NT2/D1 (cell line): ENCODE data around the gene SNX6.
"Not testable (repeated sequence)": the region's sequence is repeated elsewhere in the genome, so short reads cannot be mapped to it uniquely, and the experiment has no call there.

ENCODE experiments used
- SUZ12 ChIP-seq: IDR thresholded peaks from 2 replicates; pipeline ENCODE4 v1.6.1; 2011; ENCODE audit not compliant: insufficient read length, insufficient read depth; ENCODE audit errors: extremely low read depth
- YY1 ChIP-seq: IDR thresholded peaks from 2 replicates; pipeline ENCODE4 v1.6.1; 2011; ENCODE audit not compliant: insufficient read length, insufficient read depth
- ZNF274 ChIP-seq: IDR thresholded peaks from 2 replicates; pipeline ENCODE4 v1.6.1; 2011; ENCODE audit warnings: mild to moderate bottlenecking, low read depth, low read length

DNA sequence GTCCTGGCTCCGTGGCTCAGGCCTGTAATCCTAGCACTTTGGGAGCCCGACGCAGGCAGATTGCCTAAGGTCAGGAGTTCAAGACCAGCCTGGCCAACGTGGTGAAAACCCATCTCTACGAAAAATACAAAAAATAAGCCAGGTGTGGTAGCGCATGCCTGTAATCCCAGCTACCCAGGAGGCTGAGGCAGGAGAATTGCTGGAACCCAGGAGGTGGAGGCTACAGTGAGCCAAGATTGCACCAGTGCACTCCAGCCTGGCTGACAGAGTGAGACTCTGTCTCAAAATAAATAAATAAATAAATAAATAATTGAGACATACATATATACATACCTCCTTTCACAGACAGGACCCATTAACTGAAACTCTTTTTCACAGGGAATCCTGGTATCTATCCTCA lies 91.9 kb downstream of the SNX6 start:
- not testable (repeated sequence) for TF ChIP-seq YY1, SUZ12, ZNF274
